GM06990 (cell line): Measurements from ENCODE around the gene ATAT1.

Experiments
- DNase-seq: peaks from one replicate; pipeline ENCODE4 v3.0.0-alpha.2; 2011; ENCODE audit not compliant: insufficient read length; ENCODE audit errors: extremely low read depth
- H3K27me3 ChIP-seq: replicated peaks from 2 replicates; pipeline ENCODE4 v1.6.0; 2011; ENCODE audit warnings: low read length; ENCODE audit not compliant: control insufficient read depth, insufficient read depth
- H3K36me3 ChIP-seq: 2 replicates; pipeline ENCODE4 v1.5.1; 2011; ENCODE audit warnings: low read length; ENCODE audit not compliant: control insufficient read depth, insufficient read depth
- H3K4me3 ChIP-seq: replicated peaks from 2 replicates; pipeline ENCODE4 v1.5.1; 2011; ENCODE audit warnings: low read depth, mild to moderate bottlenecking, control low read depth, low read length
- TF ChIP-seq, protein P1 (sequence below): IDR thresholded peaks from 2 replicates; pipeline ENCODE4 v1.5.1; 2011; ENCODE audit warnings: low read length, control low read depth, mild to moderate bottlenecking, inconsistent platforms; ENCODE audit not compliant: insufficient read depth, poor library complexity, severe bottlenecking

ATAT1 gene

DNA sequence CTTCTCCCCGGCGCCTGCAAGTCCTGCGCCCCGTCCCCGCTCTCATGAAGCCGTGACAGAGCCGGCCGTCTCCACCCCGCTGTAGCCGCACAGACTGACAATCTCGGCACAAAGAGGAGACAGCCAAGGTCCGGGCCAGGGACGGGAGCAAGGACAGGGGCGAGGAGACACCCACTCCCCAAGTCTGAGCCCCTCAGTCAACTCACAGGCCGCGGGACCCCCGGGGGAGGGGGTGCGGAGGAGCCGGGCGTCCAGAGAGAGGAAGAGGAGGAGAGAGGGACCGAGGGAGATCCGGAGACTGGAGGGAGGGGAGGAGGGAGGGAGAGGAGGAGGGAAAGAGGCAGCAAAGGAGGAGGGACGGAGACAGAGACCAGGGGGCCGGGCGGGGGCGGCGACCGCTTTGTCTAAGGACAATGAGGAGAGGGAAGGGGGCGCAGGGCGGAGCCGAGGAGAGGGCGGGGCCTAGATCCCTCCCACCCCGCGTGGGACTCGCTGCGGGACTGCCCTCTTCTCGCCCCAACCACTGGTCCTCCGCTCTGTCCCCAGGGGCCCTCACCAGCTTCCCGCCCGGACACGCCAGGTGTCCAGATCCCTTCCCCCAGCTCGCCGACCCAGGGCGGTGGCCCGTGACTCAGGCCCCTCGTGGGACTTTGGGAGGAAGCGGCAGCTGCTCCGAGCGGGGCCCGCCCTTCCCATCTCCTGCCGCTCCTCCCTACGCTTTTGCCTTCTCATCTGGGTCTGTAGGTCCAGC, 60.4 kb downstream of the ATAT1 start:
- H3K4me3 ChIP-seq = peak overlapping the region; percentile 95
- no peaks in the 10 kb centered on the region for H3K36me3 ChIP-seq
- peak; percentile 98 for DNase-seq
- TF ChIP-seq, protein P1, sequence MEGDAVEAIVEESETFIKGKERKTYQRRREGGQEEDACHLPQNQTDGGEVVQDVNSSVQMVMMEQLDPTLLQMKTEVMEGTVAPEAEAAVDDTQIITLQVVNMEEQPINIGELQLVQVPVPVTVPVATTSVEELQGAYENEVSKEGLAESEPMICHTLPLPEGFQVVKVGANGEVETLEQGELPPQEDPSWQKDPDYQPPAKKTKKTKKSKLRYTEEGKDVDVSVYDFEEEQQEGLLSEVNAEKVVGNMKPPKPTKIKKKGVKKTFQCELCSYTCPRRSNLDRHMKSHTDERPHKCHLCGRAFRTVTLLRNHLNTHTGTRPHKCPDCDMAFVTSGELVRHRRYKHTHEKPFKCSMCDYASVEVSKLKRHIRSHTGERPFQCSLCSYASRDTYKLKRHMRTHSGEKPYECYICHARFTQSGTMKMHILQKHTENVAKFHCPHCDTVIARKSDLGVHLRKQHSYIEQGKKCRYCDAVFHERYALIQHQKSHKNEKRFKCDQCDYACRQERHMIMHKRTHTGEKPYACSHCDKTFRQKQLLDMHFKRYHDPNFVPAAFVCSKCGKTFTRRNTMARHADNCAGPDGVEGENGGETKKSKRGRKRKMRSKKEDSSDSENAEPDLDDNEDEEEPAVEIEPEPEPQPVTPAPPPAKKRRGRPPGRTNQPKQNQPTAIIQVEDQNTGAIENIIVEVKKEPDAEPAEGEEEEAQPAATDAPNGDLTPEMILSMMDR = no peak
- no peaks in the 10 kb centered on the region for H3K27me3 ChIP-seq

- Histone ChIP-seq H3K27me3 (no peaks in the 10 kb centered on the region), H3K4me3 (peak overlapping the region; percentile 95), H3K36me3 (no peaks in the 10 kb centered on the region)
- peak; percentile 44 for DNase-seq
- TF ChIP-seq, protein P1 = no peak
These were observed 61.2 kb downstream of the ATAT1 start for GRCh38 chr6:30687659-30688431.

GRCh38 chr6:30688569-30688968, 61.9 kb downstream of the ATAT1 start:
- no peaks in the 10 kb centered on the region for H3K27me3 ChIP-seq
- peak overlapping the region; percentile 95 for H3K4me3 ChIP-seq
- H3K36me3 ChIP-seq = no peaks in the 10 kb centered on the region
- peak; percentile 52 for DNase-seq
- TF ChIP-seq, protein P1 = peak; percentile 31

DNA sequence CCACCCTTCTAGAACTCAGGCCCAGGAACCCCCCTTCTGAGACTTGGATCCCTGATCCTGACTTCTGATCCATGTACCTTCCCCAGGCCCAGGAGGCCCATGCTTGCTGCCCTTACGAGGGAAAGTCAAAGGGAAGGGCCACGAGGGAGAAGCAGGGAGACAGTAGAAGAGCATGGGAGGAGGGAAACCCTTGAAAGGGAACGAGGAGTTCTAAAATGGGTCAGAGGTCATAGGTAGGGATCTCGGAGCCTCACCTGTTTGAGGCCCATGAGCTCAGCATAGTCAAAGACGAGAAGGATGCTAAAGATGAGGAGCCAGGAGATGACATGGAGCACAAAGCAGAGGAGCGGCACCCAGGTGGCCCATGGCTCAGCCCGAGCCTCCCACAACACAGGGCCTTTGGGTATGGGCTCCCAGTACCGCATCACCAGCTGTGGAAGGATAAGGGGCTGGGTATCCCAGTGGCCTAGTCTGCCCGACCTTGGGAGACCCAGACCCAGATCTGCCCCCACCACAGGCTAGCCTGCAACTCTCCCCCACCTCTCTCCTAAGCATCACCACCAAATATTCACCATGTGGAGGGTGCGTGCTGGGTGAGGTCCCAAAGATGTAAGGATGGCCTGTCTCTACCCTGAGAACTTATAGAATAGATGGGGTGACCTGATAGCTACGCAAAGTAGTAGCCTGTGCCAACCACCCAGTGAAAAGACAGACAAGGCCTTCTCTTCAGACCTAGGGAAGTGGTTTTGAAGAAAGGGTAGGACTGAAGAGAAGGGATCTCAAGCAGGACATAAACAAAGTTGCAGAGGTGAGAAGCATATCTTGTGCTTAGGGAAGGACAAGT, 62.6 kb downstream of the ATAT1 start:
- no peaks in the 10 kb centered on the region for H3K27me3 ChIP-seq
- TF ChIP-seq, protein P1 = no peak
- DNase-seq = no peak
- no peaks in the 10 kb centered on the region for H3K36me3 ChIP-seq
- peak overlapping the region; percentile 95 for H3K4me3 ChIP-seq

DNA sequence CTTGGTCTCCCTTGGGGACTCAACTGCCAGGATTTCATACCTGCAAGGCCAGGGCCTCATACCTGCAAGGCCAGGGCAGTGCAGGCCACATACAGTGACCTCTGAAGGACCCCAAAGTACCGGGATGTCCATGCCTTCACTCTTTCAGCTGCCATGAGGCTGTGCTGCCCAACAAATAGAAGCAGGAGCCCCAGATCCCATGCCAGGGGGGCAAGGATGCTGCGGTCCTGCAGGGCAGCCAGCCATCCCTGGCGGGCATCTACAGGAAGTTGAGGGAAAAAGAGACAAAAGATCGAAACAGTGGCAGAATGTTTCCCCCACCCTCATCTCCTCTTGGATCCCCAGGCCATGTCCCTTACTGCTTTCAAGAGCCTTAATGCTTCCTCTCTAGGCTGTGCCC, 63.3 kb downstream of the ATAT1 start:
- DNase-seq = peak; percentile 22
- H3K27me3 ChIP-seq = no peaks in the 10 kb centered on the region
- TF ChIP-seq, protein P1 = no peak
- H3K36me3 ChIP-seq = no peaks in the 10 kb centered on the region
- peak overlapping the region; percentile 87 for H3K4me3 ChIP-seq
